Measurements from ENCODE around the gene GCSH. TPM values are rescaled to one million over a fixed set of nuclear protein-coding genes. Genes with fewer than 3 reads are reported as not detected.

The GCSH gene
- total RNA-seq, 1 donor from 2014 or later, result 41.1 TPM

DNA sequence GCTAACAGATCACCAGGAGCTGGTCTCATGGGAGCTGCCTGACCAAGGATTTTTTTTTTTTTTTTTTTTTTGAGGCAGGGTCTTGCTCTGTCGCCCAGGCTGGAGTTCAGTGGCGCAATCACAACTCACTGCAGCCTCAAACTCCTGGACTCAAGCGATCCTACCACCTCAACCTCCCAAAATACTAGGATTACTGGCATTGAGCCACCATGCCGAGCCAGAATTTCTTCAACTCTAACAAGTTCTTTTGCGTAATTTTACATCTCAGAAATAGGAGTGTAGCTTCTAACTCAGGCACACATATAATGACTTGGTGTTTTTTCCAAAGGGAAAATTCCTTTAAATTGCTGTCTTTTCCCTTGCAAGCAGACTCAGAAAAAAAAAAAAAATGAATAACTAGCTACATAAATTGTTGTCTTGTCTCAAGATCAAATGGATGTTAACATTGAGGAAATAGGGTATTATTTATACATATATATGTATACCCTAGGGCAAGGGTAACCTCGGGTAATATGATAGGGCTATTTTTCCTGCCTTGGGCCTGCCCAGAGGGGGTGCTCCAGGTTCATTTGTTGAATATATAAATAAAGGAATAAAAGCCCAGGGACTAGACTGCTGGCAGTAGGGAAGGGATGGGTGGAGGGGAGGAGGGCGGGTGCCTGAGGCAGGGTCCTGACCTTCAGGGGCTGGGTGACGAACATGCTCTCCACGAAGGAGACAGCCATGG is 42.8 kb upstream of the GCSH start:
- H4K20me1 ChIP-seq (ENCODE audit: insufficient read depth, low read length), result no peaks in the 10 kb centered on the region
- H3K36me3 ChIP-seq (ENCODE audit: insufficient read depth, low read length), result no peaks in the 10 kb centered on the region
- no peaks in the 10 kb centered on the region for H3K9me3 ChIP-seq (ENCODE audit: insufficient read depth, low read depth, low read length)
- H3K27ac ChIP-seq (ENCODE audit: low read depth, low read length), result no peak overlapping the region
- no peaks in the 10 kb centered on the region for H3K4me1 ChIP-seq (ENCODE audit: insufficient read depth, low read length)
- Mint-ChIP-seq H3K27me3 (ENCODE audit: low read depth, unreplicated experiment) (peaks cover 3% of the 10 kb centered on the region), H3K9me3 (ENCODE audit: unreplicated experiment) (no peaks in the 10 kb centered on the region), H3K4me3 (ENCODE audit: unreplicated experiment) (no peak overlapping the region), H3K36me3 (ENCODE audit: low read depth, unreplicated experiment) (no peaks in the 10 kb centered on the region), H3K27ac (ENCODE audit: unreplicated experiment) (no peak overlapping the region), H3K4me1 (ENCODE audit: low read depth, unreplicated experiment) (peaks cover 1% of the 10 kb centered on the region)
- DNase-seq (ENCODE audit: low read depth) (no peak), FAIRE-seq (no peak)
- H3K27me3 ChIP-seq (ENCODE audit: insufficient read depth, low read length), result no peaks in the 10 kb centered on the region
- H3K4me2 ChIP-seq (ENCODE audit: low read length), result no peak overlapping the region
- H3K79me2 ChIP-seq (ENCODE audit: insufficient read depth, low read length), result no peaks in the 10 kb centered on the region
- H3K9ac ChIP-seq (ENCODE audit: low read length), result no peak overlapping the region
- TF ChIP-seq, protein P1, sequence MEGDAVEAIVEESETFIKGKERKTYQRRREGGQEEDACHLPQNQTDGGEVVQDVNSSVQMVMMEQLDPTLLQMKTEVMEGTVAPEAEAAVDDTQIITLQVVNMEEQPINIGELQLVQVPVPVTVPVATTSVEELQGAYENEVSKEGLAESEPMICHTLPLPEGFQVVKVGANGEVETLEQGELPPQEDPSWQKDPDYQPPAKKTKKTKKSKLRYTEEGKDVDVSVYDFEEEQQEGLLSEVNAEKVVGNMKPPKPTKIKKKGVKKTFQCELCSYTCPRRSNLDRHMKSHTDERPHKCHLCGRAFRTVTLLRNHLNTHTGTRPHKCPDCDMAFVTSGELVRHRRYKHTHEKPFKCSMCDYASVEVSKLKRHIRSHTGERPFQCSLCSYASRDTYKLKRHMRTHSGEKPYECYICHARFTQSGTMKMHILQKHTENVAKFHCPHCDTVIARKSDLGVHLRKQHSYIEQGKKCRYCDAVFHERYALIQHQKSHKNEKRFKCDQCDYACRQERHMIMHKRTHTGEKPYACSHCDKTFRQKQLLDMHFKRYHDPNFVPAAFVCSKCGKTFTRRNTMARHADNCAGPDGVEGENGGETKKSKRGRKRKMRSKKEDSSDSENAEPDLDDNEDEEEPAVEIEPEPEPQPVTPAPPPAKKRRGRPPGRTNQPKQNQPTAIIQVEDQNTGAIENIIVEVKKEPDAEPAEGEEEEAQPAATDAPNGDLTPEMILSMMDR (IDR thresholded peaks at IDR 0.05; ENCODE audit: insufficient read depth, low read depth, low read length), result no peak
- TF ChIP-seq EZH2 (IDR thresholded peaks at IDR 0.05; ENCODE audit: insufficient read depth, low read length), result no peak
- no peak overlapping the region for H3K4me3 ChIP-seq (ENCODE audit: insufficient read depth, low read depth, low read length)
- no peak overlapping the region for H2AFZ ChIP-seq (ENCODE audit: low read depth, low read length)

DNA sequence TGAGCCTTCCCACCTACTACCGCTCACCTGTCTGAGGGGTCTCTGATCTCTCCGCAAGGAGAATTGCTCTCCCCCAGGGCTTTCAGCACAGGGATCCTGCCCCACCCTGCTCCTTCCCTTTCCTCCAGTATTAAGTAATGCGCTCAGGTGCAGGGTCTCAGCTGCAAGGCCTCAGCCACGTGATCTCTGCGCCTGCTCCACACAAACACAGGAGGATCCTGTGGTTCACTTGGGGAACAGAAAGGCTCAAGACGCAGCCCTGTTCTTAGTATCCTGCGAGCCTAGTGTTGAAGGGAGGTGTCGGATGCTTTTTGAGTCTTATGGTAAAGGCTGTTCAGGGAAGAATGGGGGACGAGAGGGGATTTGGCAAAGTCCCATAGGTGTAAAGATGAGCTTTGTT is 41.6 kb upstream of the GCSH start:
- H3K4me1 ChIP-seq (ENCODE audit: insufficient read depth, low read length), result no peaks in the 10 kb centered on the region
- no peaks in the 10 kb centered on the region for H3K4me1 Mint-ChIP-seq (ENCODE audit: low read depth, unreplicated experiment)
- H3K27me3 ChIP-seq (ENCODE audit: insufficient read depth, low read length), result no peaks in the 10 kb centered on the region
- H3K4me2 ChIP-seq (ENCODE audit: low read length), result no peak overlapping the region
- FAIRE-seq (no peak), DNase-seq (ENCODE audit: low read depth) (no peak)
- H3K27me3 Mint-ChIP-seq (ENCODE audit: low read depth, unreplicated experiment), result peaks cover 2% of the 10 kb centered on the region
- H3K4me3 ChIP-seq (ENCODE audit: insufficient read depth, low read depth, low read length), result no peak overlapping the region
- no peaks in the 10 kb centered on the region for H3K79me2 ChIP-seq (ENCODE audit: insufficient read depth, low read length)
- no peaks in the 10 kb centered on the region for H3K36me3 Mint-ChIP-seq (ENCODE audit: low read depth, unreplicated experiment)
- no peak overlapping the region for H3K27ac ChIP-seq (ENCODE audit: low read depth, low read length)
- H3K9me3 ChIP-seq (ENCODE audit: insufficient read depth, low read depth, low read length), result no peaks in the 10 kb centered on the region
- H3K36me3 ChIP-seq (ENCODE audit: insufficient read depth, low read length), result no peaks in the 10 kb centered on the region
- no peak for TF ChIP-seq EZH2 (IDR thresholded peaks at IDR 0.05; ENCODE audit: insufficient read depth, low read length)
- TF ChIP-seq, protein P1 (IDR thresholded peaks at IDR 0.05; ENCODE audit: insufficient read depth, low read depth, low read length), result no peak
- no peak overlapping the region for H3K4me3 Mint-ChIP-seq (ENCODE audit: unreplicated experiment)
- H3K9ac ChIP-seq (ENCODE audit: low read length), result no peak overlapping the region
- no peak overlapping the region for H2AFZ ChIP-seq (ENCODE audit: low read depth, low read length)
- H3K27ac Mint-ChIP-seq (ENCODE audit: unreplicated experiment), result no peak overlapping the region
- no peaks in the 10 kb centered on the region for H4K20me1 ChIP-seq (ENCODE audit: insufficient read depth, low read length)
- H3K9me3 Mint-ChIP-seq (ENCODE audit: unreplicated experiment), result no peaks in the 10 kb centered on the region
